ENCODE data around the gene CCDC57.

GRCh38 chr17:82108496-82108945 is 104.1 kb downstream of the CCDC57 start:
- TF ChIP-seq EZH2 (IDR thresholded peaks at IDR 0.05; ENCODE audit: insufficient read depth, poor library complexity, severe bottlenecking) (no peak), EZH2phosphoT487 (IDR thresholded peaks at IDR 0.05; ENCODE audit: insufficient read depth, low read depth) (no peak)
